ENCODE results near the gene ATP5MG.

The ATP5MG gene

GRCh38 chr11:118441770-118442275, 40.4 kb downstream of the ATP5MG start:
- DNase-seq (ENCODE audit: low read depth, low spot score) = no peak

DNA sequence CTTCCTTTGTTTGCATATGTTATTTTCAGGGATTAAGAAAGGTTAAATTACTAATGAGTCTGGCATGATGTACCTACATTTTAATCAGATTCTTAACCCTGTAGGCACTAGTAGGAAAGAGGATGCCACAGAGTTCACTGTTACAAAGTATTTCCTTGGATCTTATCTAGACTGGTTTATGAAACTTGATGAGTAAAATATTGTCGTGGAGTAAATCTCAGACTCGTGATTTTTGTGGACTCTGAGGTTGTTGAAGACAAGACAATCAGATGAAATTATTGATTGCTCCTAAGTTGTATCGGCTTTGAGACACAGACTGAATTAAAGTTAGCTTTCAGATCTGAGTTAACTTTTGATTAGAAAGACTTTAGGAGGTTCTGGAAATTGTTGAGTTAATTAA, 40.9 kb downstream of the ATP5MG start:
- no peak for DNase-seq (ENCODE audit: low read depth, low spot score)

GRCh38 chr11:118442908-118443589, 41.6 kb downstream of the ATP5MG start:
- no peak for DNase-seq (ENCODE audit: low read depth, low spot score)

DNA sequence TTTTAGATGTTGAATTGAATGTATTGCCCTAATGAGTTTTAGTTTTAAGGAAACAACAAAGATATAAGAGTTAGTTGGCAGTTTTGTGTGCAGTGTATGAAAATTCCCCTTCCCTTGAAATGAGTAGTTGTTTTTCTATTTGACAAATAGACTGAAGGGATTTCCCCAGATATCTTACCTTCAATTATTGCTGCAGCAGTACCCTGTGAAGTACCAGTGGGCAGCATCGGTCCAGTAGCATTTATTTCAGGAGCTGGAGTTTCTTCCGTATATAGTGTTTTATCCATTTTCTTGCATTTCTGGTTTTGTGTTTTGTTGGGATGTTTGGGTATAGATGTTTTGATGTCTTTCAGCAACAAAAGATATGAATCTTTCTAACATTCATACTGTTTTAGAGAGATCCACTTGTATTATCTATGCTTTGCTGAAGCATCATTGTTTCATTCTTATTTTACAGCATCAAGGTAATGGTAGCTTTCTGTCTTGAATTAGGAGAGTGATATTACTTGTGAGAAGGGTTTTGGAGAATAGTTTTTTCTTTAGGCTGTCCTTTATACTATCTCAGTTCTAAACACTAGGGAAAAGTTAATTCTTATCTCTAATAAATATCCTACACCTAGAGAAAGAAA, 42.3 kb downstream of the ATP5MG start:
- DNase-seq (ENCODE audit: low read depth, low spot score) = no peak

DNA sequence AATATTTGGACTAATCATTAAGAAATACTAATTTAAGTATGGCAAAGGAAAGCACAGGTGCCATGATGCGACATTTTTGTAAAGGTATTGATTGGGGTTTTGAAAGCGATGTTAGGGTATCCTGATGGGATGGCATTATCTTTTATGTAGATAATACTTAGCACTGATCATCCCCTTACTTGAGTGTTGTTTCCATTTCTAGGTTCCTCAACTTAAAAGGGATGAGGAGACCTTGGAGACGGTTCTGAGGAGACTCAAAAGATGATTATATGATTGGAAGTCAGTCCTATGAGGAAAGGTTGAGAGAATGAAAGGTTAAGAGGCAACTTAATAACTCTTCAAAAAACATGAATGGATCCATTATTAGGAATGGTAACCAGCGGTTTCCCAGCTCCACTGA, 46.0 kb downstream of the ATP5MG start:
- DNase-seq (ENCODE audit: low read depth, low spot score) = no peak

- no peak for DNase-seq (ENCODE audit: low read depth, low spot score)
Observed at GRCh38 chr11:118448294-118448693, 46.9 kb downstream of the ATP5MG start.

- DNase-seq (ENCODE audit: low read depth, low spot score) = no peak
Observed at GRCh38 chr11:118449316-118449918, 48.0 kb downstream of the ATP5MG start.

DNA sequence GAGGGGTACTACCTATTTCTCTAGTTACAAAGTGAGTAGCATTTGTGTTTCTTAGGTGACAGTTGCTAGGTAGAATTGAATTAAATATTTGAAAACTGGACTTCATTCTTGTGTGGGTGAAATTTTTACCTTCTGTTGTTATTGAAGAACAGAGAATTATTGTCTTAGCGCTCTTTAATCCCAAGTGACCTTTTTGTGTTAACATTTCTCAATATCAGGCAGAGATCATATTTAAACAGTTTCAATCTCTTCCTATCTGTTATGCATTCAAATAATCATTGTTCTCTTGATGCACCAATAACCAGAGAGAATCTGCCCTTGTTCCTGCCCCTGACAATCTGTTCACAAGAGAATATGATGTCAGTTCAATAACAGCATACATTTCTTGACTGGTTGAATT, 49.0 kb downstream of the ATP5MG start:
- DNase-seq (ENCODE audit: low read depth, low spot score) = no peak

Measured in activated CD4-positive, CD25-positive, alpha-beta regulatory T cell treated with anti-CD3 and anti-CD28 coated beads, Interleukin-2, amount 50 U/mL, for 16 hours (primary cell).